Uterus (tissue), 4 donors: ENCODE results near the gene WDR59. TPM values are rescaled to one million over a fixed set of nuclear protein-coding genes. Genes with fewer than 3 reads are reported as not detected.
A peak's percentile ranks its signal among the peaks of the same experiment; 100 is the strongest.

Experiments used
- DNase-seq, 2 donors: peaks; one replicate each; pipeline ENCODE4 v3.0.0-alpha.2; 2019 to 2020
- H3K27ac ChIP-seq, 2 donors: fragments of 200-600 bp; sonication (generic); 1 replicate in 1 of 2; 2 replicates in 1 of 2; pipeline ENCODE4 v1.5.1; 2016 to 2018
- H3K27me3 ChIP-seq, 2 donors: fragments of 200-600 bp; sonication (generic); one replicate each; pipeline ENCODE4 v1.5.1; 2018 to 2019; ENCODE audit warnings: control low read depth in 1 of 2
- H3K36me3 ChIP-seq, 2 donors: fragments of 200-600 bp; sonication (generic); one replicate each; pipeline ENCODE4 v1.5.1; 2019; ENCODE audit warnings: control low read depth in 1 of 2
- H3K4me1 ChIP-seq, 2 donors: fragments of 200-600 bp; sonication (generic); one replicate each; pipeline ENCODE4 v1.5.1; 2018 to 2019; ENCODE audit warnings: control low read depth in 1 of 2
- H3K4me3 ChIP-seq, 2 donors: fragments of 200-600 bp; sonication (generic); 1 replicate in 1 of 2; 2 replicates in 1 of 2; pipeline ENCODE4 v1.5.1; 2018 to 2019; ENCODE audit warnings: mild to moderate bottlenecking in 1 of 2
- H3K9me3 ChIP-seq, 2 donors: fragments of 200-600 bp; sonication (generic); one replicate each; pipeline ENCODE4 v1.5.1; 2019; ENCODE audit warnings: control low read depth in 1 of 2
- POLR2A ChIP-seq, 2 donors: fragments of 450-650 bp; IDR thresholded peaks; one replicate each; pipeline ENCODE4 v1.6.1; 2016; ENCODE audit warnings: antibody characterized with exemption in 2 of 2, mild to moderate bottlenecking in 1 of 2, moderate library complexity in 1 of 2
- intact Hi-C: fragments of 100-400 bp; cut with DNase I; formaldehyde crosslinking; loops from one replicate; pipeline ENCODE4 v1.15.1; 2023; ENCODE audit warnings: low total_unique reads
- total RNA-seq, 4 donors: library from RNA; depleted of rRNA in 3 of 4; stranded (reverse); fragments of >200 nt in 3 of 4; gene quantifications; one replicate each; pipeline versions ENCODE4 v1.1.0 to v1.2.4, GENCODE V29; 2014 to 2023
- TF ChIP-seq, protein P1 (sequence below), 4 experiments: fragments of 200-600 bp in 2 of 4; fragments of 450-650 bp in 2 of 4; sonication (generic) in 2 of 4; IDR thresholded peaks; one replicate each; pipeline ENCODE4 v1.5.1; 2016 to 2019; ENCODE audit warnings: antibody characterized with exemption in 4 of 4, mild to moderate bottlenecking in 2 of 4, moderate library complexity in 1 of 4
- donor health status: DM: yes; HTN: yes; CAD: no.

WDR59 gene
- total RNA-seq, 4 donors from 2014 or later, result 37.1 to 103 (median 65.0) TPM

DNA sequence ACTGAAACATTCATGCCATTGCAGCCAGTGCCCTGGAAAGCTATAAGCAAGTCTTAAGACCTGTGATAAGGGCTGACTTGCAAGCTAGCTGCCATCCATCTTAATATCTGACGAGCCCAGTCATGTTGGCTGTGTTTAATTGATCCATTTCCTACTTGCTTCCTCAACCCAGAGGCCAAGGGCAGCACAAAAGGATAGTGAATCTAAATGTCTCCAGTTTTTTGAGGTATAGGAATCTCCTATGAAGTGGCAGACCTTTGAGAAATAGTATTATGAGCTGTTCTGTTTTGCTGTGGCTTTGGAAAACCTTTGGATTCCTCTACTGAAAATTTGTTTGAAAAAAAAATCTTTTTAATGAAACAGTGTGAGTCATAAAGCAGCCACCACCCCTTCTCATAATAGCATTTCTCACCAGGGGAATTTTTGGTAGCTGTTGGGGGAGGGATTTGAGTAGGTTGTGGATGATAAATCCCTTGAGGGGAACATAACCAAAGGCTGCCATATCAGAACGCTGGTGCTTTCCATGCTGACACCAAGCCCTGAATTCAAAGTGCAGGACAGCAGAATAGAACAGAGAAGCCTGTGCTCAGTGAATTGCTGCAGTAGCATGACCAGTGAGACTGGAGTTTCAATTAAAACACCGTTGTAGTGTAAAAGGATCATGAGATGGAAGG lies 26.8 kb upstream of the WDR59 start:
- intact Hi-C loops, result no loop called here
- Histone ChIP-seq H3K9me3 (no peaks in the 10 kb centered on the region), H3K36me3 (no peaks in the 10 kb centered on the region), H3K4me3 (no peak overlapping the region), H3K27me3 (no peaks in the 10 kb centered on the region), H3K27ac (peak overlapping the region; percentile 83 to 88), H3K4me1 (peaks cover 0 to 10% of the 10 kb centered on the region in 2 donors)
- TF ChIP-seq POLR2A (IDR thresholded peaks at IDR 0.05), result no peak
- TF ChIP-seq, protein P1, sequence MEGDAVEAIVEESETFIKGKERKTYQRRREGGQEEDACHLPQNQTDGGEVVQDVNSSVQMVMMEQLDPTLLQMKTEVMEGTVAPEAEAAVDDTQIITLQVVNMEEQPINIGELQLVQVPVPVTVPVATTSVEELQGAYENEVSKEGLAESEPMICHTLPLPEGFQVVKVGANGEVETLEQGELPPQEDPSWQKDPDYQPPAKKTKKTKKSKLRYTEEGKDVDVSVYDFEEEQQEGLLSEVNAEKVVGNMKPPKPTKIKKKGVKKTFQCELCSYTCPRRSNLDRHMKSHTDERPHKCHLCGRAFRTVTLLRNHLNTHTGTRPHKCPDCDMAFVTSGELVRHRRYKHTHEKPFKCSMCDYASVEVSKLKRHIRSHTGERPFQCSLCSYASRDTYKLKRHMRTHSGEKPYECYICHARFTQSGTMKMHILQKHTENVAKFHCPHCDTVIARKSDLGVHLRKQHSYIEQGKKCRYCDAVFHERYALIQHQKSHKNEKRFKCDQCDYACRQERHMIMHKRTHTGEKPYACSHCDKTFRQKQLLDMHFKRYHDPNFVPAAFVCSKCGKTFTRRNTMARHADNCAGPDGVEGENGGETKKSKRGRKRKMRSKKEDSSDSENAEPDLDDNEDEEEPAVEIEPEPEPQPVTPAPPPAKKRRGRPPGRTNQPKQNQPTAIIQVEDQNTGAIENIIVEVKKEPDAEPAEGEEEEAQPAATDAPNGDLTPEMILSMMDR (IDR thresholded peaks at IDR 0.05), result no peak
- DNase-seq, result peak; percentile 30 to 60

DNA sequence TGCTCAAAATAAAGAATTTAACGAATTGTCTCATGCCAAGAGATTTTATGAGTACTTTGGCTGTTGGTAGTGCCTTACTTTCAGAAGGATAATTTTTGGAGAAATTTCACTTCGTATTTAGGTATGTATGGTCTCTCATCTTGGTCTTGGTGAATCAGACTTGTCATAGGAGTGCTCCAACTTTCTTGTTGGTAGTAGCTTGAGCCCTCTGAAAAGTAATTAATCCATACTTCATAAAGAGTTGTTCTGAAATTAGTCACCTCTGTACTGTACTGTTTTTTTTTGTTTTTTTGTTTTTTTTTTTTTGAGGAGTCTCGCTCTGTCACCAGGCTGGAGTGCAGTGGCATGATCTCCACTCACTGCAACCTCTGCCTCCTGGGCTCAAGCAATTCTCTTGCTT lies 25.5 kb upstream of the WDR59 start:
- H3K9me3 ChIP-seq, result no peaks in the 10 kb centered on the region
- intact Hi-C loops, result no loop called here
- no peaks in the 10 kb centered on the region for H3K36me3 ChIP-seq
- no peak overlapping the region for H3K4me3 ChIP-seq
- TF ChIP-seq, protein P1 (IDR thresholded peaks at IDR 0.05), result no peak
- no peak for TF ChIP-seq POLR2A (IDR thresholded peaks at IDR 0.05)
- no peaks in the 10 kb centered on the region for H3K27me3 ChIP-seq
- peaks cover 0 to 10% of the 10 kb centered on the region in 2 donors for H3K4me1 ChIP-seq
- peak overlapping the region; percentile 83 to 88 for H3K27ac ChIP-seq
- no peak for DNase-seq

DNA sequence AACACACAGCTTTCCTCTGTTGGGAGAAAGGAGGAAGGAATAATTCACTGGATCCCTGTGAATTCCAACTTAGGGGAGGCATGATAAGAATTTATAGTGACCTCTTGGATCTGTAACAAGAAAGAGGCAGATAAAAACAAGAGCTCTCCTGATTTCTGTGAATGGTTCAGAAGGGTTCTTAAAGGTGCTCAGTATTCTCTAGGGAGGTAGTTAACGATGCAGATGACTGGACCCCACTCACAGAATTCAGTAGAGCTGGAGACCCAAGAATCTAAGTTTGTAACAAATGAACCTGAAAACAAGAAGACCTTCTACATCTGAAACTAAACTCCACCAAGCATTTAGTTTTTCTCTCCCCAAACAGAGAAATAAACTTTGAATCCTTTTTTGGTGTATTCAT lies 22.5 kb upstream of the WDR59 start:
- DNase-seq, result no peak
- H3K27me3 ChIP-seq, result no peaks in the 10 kb centered on the region
- TF ChIP-seq, protein P1 (IDR thresholded peaks at IDR 0.05), result no peak
- TF ChIP-seq POLR2A (IDR thresholded peaks at IDR 0.05), result no peak
- intact Hi-C loops, result no loop called here
- no peaks in the 10 kb centered on the region for H3K9me3 ChIP-seq
- peaks cover 0 to 10% of the 10 kb centered on the region in 2 donors for H3K4me1 ChIP-seq
- H3K27ac ChIP-seq, result no peak overlapping the region
- no peak overlapping the region for H3K4me3 ChIP-seq
- H3K36me3 ChIP-seq, result no peaks in the 10 kb centered on the region

DNA sequence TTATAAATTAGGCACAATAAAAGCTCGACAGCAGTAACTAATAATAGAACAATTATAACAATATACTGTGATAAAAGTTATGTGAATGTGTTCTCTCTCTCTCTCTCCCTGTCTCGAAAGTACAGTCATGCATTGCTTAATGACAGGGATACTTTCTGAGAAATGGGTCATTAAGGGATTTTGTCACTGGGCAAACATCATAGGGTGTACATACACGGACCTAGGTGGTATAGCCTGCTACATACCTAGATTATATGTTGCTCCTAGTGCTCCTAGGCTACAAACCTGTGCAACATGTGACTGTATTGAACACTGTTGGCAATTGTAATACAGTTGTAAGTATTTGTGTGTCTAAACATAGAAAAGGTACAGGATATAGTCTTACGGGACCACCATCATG lies 20.8 kb upstream of the WDR59 start:
- DNase-seq, result no peak
- Histone ChIP-seq H3K36me3 (no peaks in the 10 kb centered on the region), H3K27ac (no peak overlapping the region), H3K9me3 (no peaks in the 10 kb centered on the region), H3K4me1 (peaks cover 0 to under 1% of the 10 kb centered on the region in 2 donors), H3K4me3 (no peak overlapping the region), H3K27me3 (no peaks in the 10 kb centered on the region)
- intact Hi-C loops, result no loop called here
- no peak for TF ChIP-seq POLR2A (IDR thresholded peaks at IDR 0.05)
- TF ChIP-seq, protein P1 (IDR thresholded peaks at IDR 0.05), result no peak

DNA sequence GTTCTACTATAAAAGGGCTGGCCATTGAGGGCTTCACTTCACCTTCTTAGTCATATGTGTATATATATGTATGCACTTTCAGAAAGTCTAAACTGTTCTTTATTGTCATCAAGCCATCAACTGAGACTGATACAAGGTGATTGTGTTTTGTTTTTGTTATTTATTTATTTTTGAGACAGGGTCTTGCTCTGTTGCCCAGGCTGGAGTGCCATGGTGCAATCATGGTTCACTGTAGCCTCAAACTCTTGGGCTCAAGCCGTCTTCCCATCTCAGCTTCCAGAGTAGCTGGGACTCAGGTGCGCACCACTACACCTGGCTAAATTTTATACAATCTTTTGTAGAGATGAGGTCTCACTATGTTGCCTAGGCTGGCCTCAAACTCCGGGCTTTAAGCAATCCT lies 19.5 kb upstream of the WDR59 start:
- intact Hi-C loops, result no loop called here
- no peaks in the 10 kb centered on the region for H3K9me3 ChIP-seq
- TF ChIP-seq, protein P1 (IDR thresholded peaks at IDR 0.05), result no peak
- TF ChIP-seq POLR2A (IDR thresholded peaks at IDR 0.05), result no peak

More for the DNA sequence above, 19.5 kb upstream of the WDR59 start:
- no peak for DNase-seq
- no peak overlapping the region for H3K27ac ChIP-seq
- H3K4me1 ChIP-seq, result no peaks in the 10 kb centered on the region
- no peaks in the 10 kb centered on the region for H3K36me3 ChIP-seq
- no peak overlapping the region for H3K4me3 ChIP-seq
- no peaks in the 10 kb centered on the region for H3K27me3 ChIP-seq
